A549 treated with DMSO at 1 μM for 4 hours (cell line): ENCODE results near the gene FAM111A. TPM values are rescaled to one million over a fixed set of nuclear protein-coding genes. Genes with fewer than 3 reads are reported as not detected.

Experiments used
- total RNA-seq: library from RNA; stranded (reverse); fragments of 200-300 nt; extraction: Qiagen RNA extraction; gene quantifications from 5 replicates; pipeline ENCODE4 v1.2.3, GENCODE V29; 2022; ENCODE audit warnings: low read depth

FAM111A gene
- total RNA-seq, result 9.9 to 11.3 TPM (median 10.5 TPM) in 5 replicates

GRCh38 chr11:59142530-59143507, at the start of gene FAM111A:
TSS of gene FAM111A (plus strand) at chr11:59142856. CDS start at chr11:59148873, 6,017 bp downstream.

GRCh38 chr11:59106363-59107336, 36.0 kb upstream of the FAM111A start, which contains the start of gene FAM111B:
TSS of gene FAM111B (plus strand) at chr11:59107237. CDS start at chr11:59109626, 2,389 bp downstream.

GRCh38 chr11:59171508-59172322, 29.1 kb downstream of the FAM111A start, which contains the start of gene DTX4:
TSS of gene DTX4 (plus strand) at chr11:59172132. CDS start at chr11:59172596, 464 bp downstream.

Other genes with a start within 250 kb of the FAM111A start
- not detected in 5 replicates for gene GLYATL1, start 203.4 kb upstream of the FAM111A start, total RNA-seq
- gene GLYATL1B, start 56.5 kb upstream of the FAM111A start, total RNA-seq, result not detected in 5 replicates
- gene FAM111B, start 35.6 kb upstream of the FAM111A start, total RNA-seq, result 7.6 to 9.9 TPM (median 9.1 TPM) in 5 replicates
- gene DTX4, start 29.3 kb downstream of the FAM111A start, total RNA-seq, result 4.6 to 5.4 TPM (median 5.3 TPM) in 5 replicates
- gene MPEG1, start 70.1 kb downstream of the FAM111A start, total RNA-seq, result not detected in 5 replicates
- not detected in 5 replicates for gene OR5AN1, start 216.0 kb downstream of the FAM111A start, total RNA-seq